Midbrain (tissue), 1 donor: ENCODE data around the gene COX8A.

Experiments used
- DNase-seq: peaks from one replicate; lab custom pipeline; 2025; lab: John Stamatoyannopoulos, UW

Gene COX8A

GRCh38 chr11:64003807-64004589, 29.6 kb downstream of the COX8A start:
- no peak for DNase-seq

- no peak for DNase-seq
Measured at GRCh38 chr11:64004590-64004984, 30.2 kb downstream of the COX8A start.

- no peak for DNase-seq
Measured at GRCh38 chr11:64005691-64006090, 31.3 kb downstream of the COX8A start.

GRCh38 chr11:64006398-64006797, 32.0 kb downstream of the COX8A start:
- DNase-seq = no peak

GRCh38 chr11:64007160-64007628, 32.8 kb downstream of the COX8A start:
- no peak for DNase-seq

- DNase-seq = peak; percentile 43
Measured at GRCh38 chr11:64007629-64008282, 33.3 kb downstream of the COX8A start.

GRCh38 chr11:64008283-64008913, 34.0 kb downstream of the COX8A start:
- DNase-seq = no peak

- DNase-seq = no peak
Measured at GRCh38 chr11:64008914-64009633, 34.7 kb downstream of the COX8A start.

GRCh38 chr11:64009710-64010109, 35.3 kb downstream of the COX8A start:
- no peak for DNase-seq

GRCh38 chr11:64010783-64011182, 36.4 kb downstream of the COX8A start:
- no peak for DNase-seq

GRCh38 chr11:64011371-64011770, 37.0 kb downstream of the COX8A start:
- DNase-seq = no peak

GRCh38 chr11:64013141-64013896, 38.9 kb downstream of the COX8A start:
- DNase-seq = no peak

- no peak for DNase-seq
Measured at GRCh38 chr11:64014356-64014755, 39.9 kb downstream of the COX8A start.

GRCh38 chr11:64015510-64015909, 41.1 kb downstream of the COX8A start:
- DNase-seq = no peak

GRCh38 chr11:64015935-64016845, 41.8 kb downstream of the COX8A start:
- DNase-seq = no peak

- DNase-seq = no peak
Measured at GRCh38 chr11:64017945-64018224, 43.5 kb downstream of the COX8A start.

GRCh38 chr11:64018310-64018709, 43.9 kb downstream of the COX8A start:
- DNase-seq = no peak

GRCh38 chr11:64019106-64020037, 45.0 kb downstream of the COX8A start:
- DNase-seq = no peak

- DNase-seq = no peak
Measured at GRCh38 chr11:64020976-64021756, 46.7 kb downstream of the COX8A start.
